OCI-LY3 (cell line): Measurements from ENCODE around the gene ABCC5.

ENCODE experiments used
- H2AFZ ChIP-seq: fragments of 200-600, 300-600 bp; shearing (Covaris generic); 2 replicates; pipeline ENCODE4 v1.6.0; 2014; ENCODE audit warnings: antibody characterized with exemption, low read depth, low read length
- H3K27ac ChIP-seq: fragments of 200-600, 300-600 bp; sonication (generic); 2 replicates; pipeline ENCODE4 v1.5.1; 2014; ENCODE audit warnings: mild to moderate bottlenecking, low read length, moderate library complexity, mixed read lengths
- H3K27me3 ChIP-seq: fragments of 200-600, 300-600 bp; sonication (generic); 2 replicates; pipeline ENCODE4 v1.6.1; 2014; ENCODE audit warnings: low read depth, low read length, mixed read lengths
- H3K36me3 ChIP-seq: fragments of 200-600, 300-600 bp; sonication (generic); replicated peaks from 2 replicates; pipeline ENCODE3; 2014; ENCODE audit warnings: low read depth, low read length, mixed read lengths
- H3K4me1 ChIP-seq: fragments of 300-600, 200-600 bp; sonication (generic); 2 replicates; pipeline ENCODE4 v1.6.1; 2014; ENCODE audit warnings: low read length, mixed read lengths
- H3K4me2 ChIP-seq: fragments of 200-600, 300-600 bp; sonication (generic); 2 replicates; pipeline ENCODE4 v1.6.1; 2014; ENCODE audit warnings: low read length, mixed read lengths
- H3K4me3 ChIP-seq: fragments of 300-600, 200-600 bp; sonication (generic); 2 replicates; pipeline ENCODE4 v1.5.1; 2014; ENCODE audit warnings: antibody characterized with exemption, mild to moderate bottlenecking, low read length, moderate library complexity
- H3K79me2 ChIP-seq: fragments of 300-600, 200-600 bp; shearing (Covaris generic); 2 replicates; pipeline ENCODE4 v1.6.1; 2014; ENCODE audit warnings: mild to moderate bottlenecking, low read length, mixed read lengths
- H3K9ac ChIP-seq: fragments of 300-600, 200-600 bp; shearing (Covaris generic); 2 replicates; pipeline ENCODE4 v1.6.0; 2014; ENCODE audit warnings: mild to moderate bottlenecking, low read length, moderate library complexity
- H3K9me3 ChIP-seq: fragments of 200-600, 300-600 bp; shearing (Covaris generic); 2 replicates; pipeline ENCODE4 v1.6.1; 2014; ENCODE audit warnings: low read length, mixed read lengths; ENCODE audit not compliant: insufficient read depth
- H4K20me1 ChIP-seq: fragments of 200-600, 300-600 bp; sonication (generic); 2 replicates; pipeline ENCODE4 v1.6.1; 2016; ENCODE audit warnings: low read length, mixed read lengths; ENCODE audit not compliant: insufficient read depth
- EZH2phosphoT487 ChIP-seq: fragments of 200-600 bp; shearing (Covaris generic); IDR thresholded peaks from 2 replicates; pipeline ENCODE4 v1.6.1; 2018; ENCODE audit warnings: antibody characterized with exemption, mixed run types, low read depth
- TF ChIP-seq, protein P1 (sequence below): fragments of 200-600, 300-600 bp; sonication (generic); IDR thresholded peaks from 2 replicates; pipeline ENCODE4 v1.5.1; 2014; ENCODE audit warnings: antibody characterized with exemption, low read length, low read depth

Gene ABCC5

DNA sequence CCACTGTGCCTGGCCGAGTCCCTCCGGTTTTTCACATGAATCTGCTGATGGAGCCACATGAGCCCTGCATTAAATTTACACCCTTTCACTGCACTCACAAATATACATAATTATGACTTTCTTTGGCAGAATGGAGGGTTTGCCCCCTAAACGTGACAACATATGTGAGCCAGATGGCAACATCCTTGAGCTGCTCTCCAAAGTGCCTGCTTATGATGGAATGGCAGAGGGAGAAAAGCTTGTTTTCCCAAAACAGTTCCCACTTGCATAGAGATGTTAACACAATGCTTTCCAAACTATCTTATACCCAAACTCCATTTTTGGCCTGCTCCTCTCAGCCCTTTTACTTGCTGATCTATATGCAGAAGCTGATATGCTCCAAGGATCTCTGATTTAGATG, 54.9 kb downstream of the ABCC5 start:
- no peak overlapping the region for H3K4me3 ChIP-seq
- no peaks in the 10 kb centered on the region for H3K79me2 ChIP-seq
- no peaks in the 10 kb centered on the region for H3K4me1 ChIP-seq
- no peaks in the 10 kb centered on the region for H3K9me3 ChIP-seq
- no peaks in the 10 kb centered on the region for H3K27me3 ChIP-seq
- no peak overlapping the region for H3K9ac ChIP-seq
- H3K4me2 ChIP-seq: no peak overlapping the region
- no peaks in the 10 kb centered on the region for H4K20me1 ChIP-seq
- H3K27ac ChIP-seq: no peak overlapping the region
- no peak for TF ChIP-seq EZH2phosphoT487
- TF ChIP-seq, protein P1, sequence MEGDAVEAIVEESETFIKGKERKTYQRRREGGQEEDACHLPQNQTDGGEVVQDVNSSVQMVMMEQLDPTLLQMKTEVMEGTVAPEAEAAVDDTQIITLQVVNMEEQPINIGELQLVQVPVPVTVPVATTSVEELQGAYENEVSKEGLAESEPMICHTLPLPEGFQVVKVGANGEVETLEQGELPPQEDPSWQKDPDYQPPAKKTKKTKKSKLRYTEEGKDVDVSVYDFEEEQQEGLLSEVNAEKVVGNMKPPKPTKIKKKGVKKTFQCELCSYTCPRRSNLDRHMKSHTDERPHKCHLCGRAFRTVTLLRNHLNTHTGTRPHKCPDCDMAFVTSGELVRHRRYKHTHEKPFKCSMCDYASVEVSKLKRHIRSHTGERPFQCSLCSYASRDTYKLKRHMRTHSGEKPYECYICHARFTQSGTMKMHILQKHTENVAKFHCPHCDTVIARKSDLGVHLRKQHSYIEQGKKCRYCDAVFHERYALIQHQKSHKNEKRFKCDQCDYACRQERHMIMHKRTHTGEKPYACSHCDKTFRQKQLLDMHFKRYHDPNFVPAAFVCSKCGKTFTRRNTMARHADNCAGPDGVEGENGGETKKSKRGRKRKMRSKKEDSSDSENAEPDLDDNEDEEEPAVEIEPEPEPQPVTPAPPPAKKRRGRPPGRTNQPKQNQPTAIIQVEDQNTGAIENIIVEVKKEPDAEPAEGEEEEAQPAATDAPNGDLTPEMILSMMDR: no peak
- no peak overlapping the region for H2AFZ ChIP-seq
- no peaks in the 10 kb centered on the region for H3K36me3 ChIP-seq

DNA sequence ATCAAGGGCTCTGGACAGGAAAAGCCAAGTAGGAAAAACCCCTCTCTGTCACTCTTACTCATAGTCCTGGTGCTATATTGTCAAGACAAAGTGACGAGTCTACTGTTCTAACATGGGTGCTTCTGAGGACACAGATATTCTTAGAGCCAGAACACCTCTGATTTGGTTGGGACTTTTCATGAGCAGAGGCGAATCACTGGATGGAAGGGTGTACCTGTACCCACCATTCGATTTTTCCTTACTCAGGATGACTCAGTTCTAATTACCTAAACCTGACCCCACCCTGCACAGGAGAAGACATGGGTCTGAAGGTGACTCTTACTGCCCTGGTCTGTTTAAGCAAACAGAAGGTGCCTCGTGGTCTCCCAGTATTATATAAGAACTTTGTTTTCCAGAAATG, 58.5 kb downstream of the ABCC5 start:
- no peaks in the 10 kb centered on the region for H3K79me2 ChIP-seq
- TF ChIP-seq, protein P1: no peak
- no peak for TF ChIP-seq EZH2phosphoT487
- no peak overlapping the region for H3K9ac ChIP-seq
- no peaks in the 10 kb centered on the region for H3K4me1 ChIP-seq
- no peaks in the 10 kb centered on the region for H3K9me3 ChIP-seq
- H4K20me1 ChIP-seq: no peaks in the 10 kb centered on the region
- no peak overlapping the region for H3K4me3 ChIP-seq
- no peak overlapping the region for H3K27ac ChIP-seq
- H3K4me2 ChIP-seq: no peak overlapping the region
- H3K27me3 ChIP-seq: no peaks in the 10 kb centered on the region
- no peak overlapping the region for H2AFZ ChIP-seq
- no peaks in the 10 kb centered on the region for H3K36me3 ChIP-seq

DNA sequence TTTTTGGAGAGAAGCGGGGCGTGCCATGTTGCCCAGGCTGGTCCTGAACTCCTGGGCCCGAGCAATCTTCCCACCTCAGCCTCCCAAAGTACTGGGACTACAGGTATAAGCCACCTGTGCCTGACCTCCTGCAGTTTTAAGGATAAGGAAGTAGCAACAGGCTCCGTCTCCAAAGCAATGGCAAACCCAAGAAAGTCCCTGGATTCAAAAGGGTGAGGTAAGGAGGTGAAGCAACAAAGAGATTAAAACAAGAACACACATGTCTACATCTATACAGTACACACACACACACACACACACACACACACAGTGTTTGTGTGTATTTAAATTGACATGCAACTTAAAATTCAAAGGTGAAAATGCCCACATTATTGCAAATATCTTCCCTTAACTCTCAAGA, 58.9 kb downstream of the ABCC5 start:
- Histone ChIP-seq H4K20me1 (no peaks in the 10 kb centered on the region), H3K4me3 (no peak overlapping the region), H3K9ac (no peak overlapping the region), H3K36me3 (no peaks in the 10 kb centered on the region), H3K4me1 (no peaks in the 10 kb centered on the region), H3K4me2 (no peak overlapping the region), H3K79me2 (no peaks in the 10 kb centered on the region), H3K9me3 (no peaks in the 10 kb centered on the region), H3K27ac (no peak overlapping the region), H3K27me3 (no peaks in the 10 kb centered on the region), H2AFZ (no peak overlapping the region)
- TF ChIP-seq, protein P1: no peak
- TF ChIP-seq EZH2phosphoT487: no peak

DNA sequence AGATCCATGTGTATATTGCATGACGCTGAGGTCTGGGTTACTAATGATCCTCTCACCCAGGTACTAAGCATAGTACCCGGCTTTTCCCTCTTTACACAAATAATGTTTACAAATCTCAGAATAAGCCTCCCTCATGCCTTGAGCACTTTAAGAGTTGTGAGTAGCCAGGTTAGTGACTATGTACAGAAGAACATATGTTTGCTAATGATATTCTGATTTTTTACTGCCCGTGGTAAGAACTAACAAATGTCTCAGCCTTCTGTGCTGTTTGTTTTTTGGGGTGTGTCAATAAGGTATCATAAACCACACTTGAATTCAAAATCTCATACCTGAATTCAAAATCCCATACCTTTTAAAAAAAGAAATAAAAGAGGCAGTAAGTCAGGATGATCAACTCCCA, 59.5 kb downstream of the ABCC5 start:
- Histone ChIP-seq H3K36me3 (no peaks in the 10 kb centered on the region), H3K4me2 (no peak overlapping the region), H3K79me2 (no peaks in the 10 kb centered on the region), H3K4me1 (no peaks in the 10 kb centered on the region), H3K9me3 (no peaks in the 10 kb centered on the region), H3K27me3 (no peaks in the 10 kb centered on the region), H3K27ac (no peak overlapping the region), H4K20me1 (no peaks in the 10 kb centered on the region), H3K4me3 (no peak overlapping the region), H2AFZ (no peak overlapping the region), H3K9ac (no peak overlapping the region)
- TF ChIP-seq EZH2phosphoT487: no peak
- TF ChIP-seq, protein P1: no peak
